ENCODE data around the gene RNF212. TPM values are rescaled to one million over a fixed set of nuclear protein-coding genes. Genes with fewer than 3 reads are reported as not detected.

The RNF212 gene
- total RNA-seq, 3 donors from 2014 or later (not counting 1 experiment from before 2014, with no cell fraction given), result 1.0 to 2.0 (median 1.7) TPM

- DNase-seq, result no peak
- intact Hi-C loops (cut with micrococcal nuclease), result no loop called here
These were observed 86.0 kb downstream of the RNF212 start for GRCh38 chr4:1027219-1027914.

GRCh38 chr4:1026115-1026514, 87.2 kb downstream of the RNF212 start:
- H3K4me1 Mint-ChIP-seq, result no peaks in the 10 kb centered on the region
- Histone ChIP-seq H3K9me3 (ENCODE audit: control insufficient read depth, insufficient read depth, low read length) (no peaks in the 10 kb centered on the region), H3K27me3 (ENCODE audit: control insufficient read depth, insufficient read depth, low read length) (no peaks in the 10 kb centered on the region), H3K27ac (ENCODE audit: low read length) (no peak overlapping the region), H3K36me3 (ENCODE audit: control insufficient read depth, insufficient read depth, low read length) (no peaks in the 10 kb centered on the region), H3K4me3 (ENCODE audit: low read length) (no peak overlapping the region), H3K4me1 (ENCODE audit: control insufficient read depth, insufficient read depth, low read length) (peaks cover 4% of the 10 kb centered on the region)
- intact Hi-C loops (cut with micrococcal nuclease), result no loop called here
- ATAC-seq, result peak; percentile 17 to 83 (median 74)
- H3K27ac Mint-ChIP-seq, result no peak overlapping the region
- no peaks in the 10 kb centered on the region for H3K36me3 Mint-ChIP-seq
- H3K4me3 Mint-ChIP-seq, result no peak overlapping the region
- TF ChIP-seq CTCF (IDR thresholded peaks at IDR 0.05), result no peak
- H3K27me3 Mint-ChIP-seq (ENCODE audit: low read depth in 2 of 2), result no peaks in the 10 kb centered on the region
- peak in 1 of 2 donors; percentile 69 for DNase-seq
- 55% methylated on average over 17 of the region's 17 CpGs for WGBS (ENCODE audit: insufficient coverage)
- no peaks in the 10 kb centered on the region for H3K9me3 Mint-ChIP-seq

More at GRCh38 chr4:1027219-1027914, 86.0 kb downstream of the RNF212 start:
- Histone ChIP-seq H3K27me3 (ENCODE audit: control insufficient read depth, insufficient read depth, low read length) (no peaks in the 10 kb centered on the region), H3K4me1 (ENCODE audit: control insufficient read depth, insufficient read depth, low read length) (no peaks in the 10 kb centered on the region), H3K4me3 (ENCODE audit: low read length) (no peak overlapping the region), H3K36me3 (ENCODE audit: control insufficient read depth, insufficient read depth, low read length) (no peaks in the 10 kb centered on the region), H3K27ac (ENCODE audit: low read length) (no peak overlapping the region), H3K9me3 (ENCODE audit: control insufficient read depth, insufficient read depth, low read length) (no peaks in the 10 kb centered on the region)
- H3K9me3 Mint-ChIP-seq, result no peaks in the 10 kb centered on the region
- no peaks in the 10 kb centered on the region for H3K36me3 Mint-ChIP-seq
- no peak for TF ChIP-seq CTCF (IDR thresholded peaks at IDR 0.05)
- no peaks in the 10 kb centered on the region for H3K27me3 Mint-ChIP-seq (ENCODE audit: low read depth in 2 of 2)
- H3K4me3 Mint-ChIP-seq, result no peak overlapping the region
- ATAC-seq, result no peak
- WGBS (ENCODE audit: insufficient coverage), result 87% methylated on average over 26 of the region's 26 CpGs
- no peak overlapping the region for H3K27ac Mint-ChIP-seq
- H3K4me1 Mint-ChIP-seq, result no peaks in the 10 kb centered on the region

- Histone ChIP-seq H3K27ac (ENCODE audit: low read length) (no peak overlapping the region), H3K9me3 (ENCODE audit: control insufficient read depth, insufficient read depth, low read length) (no peaks in the 10 kb centered on the region), H3K4me3 (ENCODE audit: low read length) (no peak overlapping the region), H3K36me3 (ENCODE audit: control insufficient read depth, insufficient read depth, low read length) (no peaks in the 10 kb centered on the region), H3K4me1 (ENCODE audit: control insufficient read depth, insufficient read depth, low read length) (peaks cover 4% of the 10 kb centered on the region), H3K27me3 (ENCODE audit: control insufficient read depth, insufficient read depth, low read length) (no peaks in the 10 kb centered on the region)
- Mint-ChIP-seq H3K9me3 (no peaks in the 10 kb centered on the region), H3K4me1 (no peaks in the 10 kb centered on the region), H3K36me3 (no peaks in the 10 kb centered on the region), H3K27ac (no peak overlapping the region), H3K27me3 (ENCODE audit: low read depth in 2 of 2) (no peaks in the 10 kb centered on the region), H3K4me3 (no peak overlapping the region)
- 97% methylated on average over 32 of the region's 32 CpGs for WGBS (ENCODE audit: insufficient coverage)
- no peak for DNase-seq
- intact Hi-C loops (cut with micrococcal nuclease), result no loop called here
- ATAC-seq, result no peak
- TF ChIP-seq CTCF (IDR thresholded peaks at IDR 0.05), result no peak
These were observed 88.3 kb downstream of the RNF212 start for GRCh38 chr4:1024882-1025545.

Data from natural killer cell (primary cell).